Non-pigmented ciliary epithelial cell (primary cell): ENCODE results near the gene LTBP1.
A peak's percentile ranks its signal among the peaks of the same experiment; 100 is the strongest.
"Not testable (repeated sequence)": the region's sequence is repeated elsewhere in the genome, so short reads cannot be mapped to it uniquely, and the experiment has no call there.

Source experiments
- DNase-seq: peaks from one replicate; pipeline ENCODE4 v3.0.0-alpha.2; 2010; ENCODE audit warnings: low read depth

LTBP1 gene

DNA sequence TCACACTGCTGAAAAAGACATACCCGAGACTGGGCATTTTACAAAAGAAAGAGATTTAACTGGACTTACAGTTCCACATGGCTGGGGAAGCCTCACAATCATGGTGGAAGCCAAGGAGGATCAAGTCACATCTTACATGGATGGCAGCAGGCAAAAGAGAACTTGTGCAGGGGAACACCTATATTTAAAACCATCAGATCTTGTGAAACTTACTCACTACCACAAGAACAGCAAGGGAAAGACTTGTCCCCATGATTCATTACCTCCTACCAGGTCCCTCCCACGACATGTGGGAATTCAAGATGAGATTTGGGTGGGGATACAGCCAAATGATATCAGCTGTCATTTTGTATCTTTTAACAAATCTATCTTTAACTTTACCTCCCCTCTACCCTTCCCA lies 278.6 kb downstream of the LTBP1 start:
- DNase-seq, result no peak

DNA sequence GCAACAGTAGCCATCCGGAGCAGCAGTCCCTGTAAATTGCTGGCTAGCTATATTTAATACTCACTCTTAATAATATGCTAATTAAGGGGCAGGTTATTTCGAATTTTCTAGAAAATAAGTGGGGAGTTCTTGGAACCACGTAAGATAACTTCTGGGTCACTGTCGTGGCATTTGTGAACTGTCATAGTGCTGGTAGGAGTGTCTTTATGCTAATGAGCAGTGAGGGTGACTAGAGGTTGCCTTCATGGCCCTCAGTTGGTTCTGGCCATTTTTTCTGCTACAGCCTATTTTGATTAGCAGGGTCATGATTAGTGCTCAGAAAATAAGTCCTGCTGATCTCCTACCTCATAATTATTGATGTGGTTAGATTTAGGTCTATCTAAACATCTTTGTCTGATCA lies 279.8 kb downstream of the LTBP1 start:
- DNase-seq, result no peak

DNA sequence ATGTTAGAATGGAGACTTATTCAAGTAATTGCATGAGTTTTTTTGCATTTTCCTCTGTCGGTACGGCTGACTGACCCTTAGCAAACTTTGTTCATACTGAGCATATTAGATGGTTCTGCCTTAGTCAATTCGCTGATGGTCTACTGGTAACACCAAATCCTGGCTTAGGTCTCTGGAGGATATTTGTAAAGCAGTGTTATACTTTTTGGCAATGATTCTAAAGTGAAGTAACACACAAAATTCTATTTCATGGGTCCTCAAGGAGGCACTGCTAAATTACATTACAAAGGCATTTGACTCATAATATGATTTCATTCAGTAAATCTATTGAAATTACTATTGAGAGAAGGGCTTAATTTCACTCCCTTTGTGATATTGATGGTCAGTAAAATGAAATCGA lies 282.9 kb downstream of the LTBP1 start:
- no peak for DNase-seq

DNA sequence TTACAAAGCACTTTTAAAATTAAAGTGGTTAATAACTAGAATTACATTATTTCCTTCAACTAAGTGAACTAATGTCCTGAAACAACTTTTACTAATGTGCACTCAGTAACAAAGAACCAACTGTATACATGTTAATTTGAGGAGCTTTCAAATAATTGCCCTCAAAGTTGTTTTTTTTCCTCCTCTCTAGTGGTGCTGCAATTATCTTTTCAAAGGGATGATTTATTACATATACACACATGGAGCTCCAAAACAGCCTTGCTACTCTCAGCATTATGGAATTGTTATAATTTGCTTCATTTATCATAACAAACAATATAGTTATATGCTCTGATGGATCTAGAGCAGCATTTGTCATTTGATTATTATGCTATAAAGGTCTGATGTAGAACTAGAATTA lies 283.4 kb downstream of the LTBP1 start:
- no peak for DNase-seq

GRCh38 chr2:33230842-33231241 lies 284.1 kb downstream of the LTBP1 start:
- no peak for DNase-seq

DNA sequence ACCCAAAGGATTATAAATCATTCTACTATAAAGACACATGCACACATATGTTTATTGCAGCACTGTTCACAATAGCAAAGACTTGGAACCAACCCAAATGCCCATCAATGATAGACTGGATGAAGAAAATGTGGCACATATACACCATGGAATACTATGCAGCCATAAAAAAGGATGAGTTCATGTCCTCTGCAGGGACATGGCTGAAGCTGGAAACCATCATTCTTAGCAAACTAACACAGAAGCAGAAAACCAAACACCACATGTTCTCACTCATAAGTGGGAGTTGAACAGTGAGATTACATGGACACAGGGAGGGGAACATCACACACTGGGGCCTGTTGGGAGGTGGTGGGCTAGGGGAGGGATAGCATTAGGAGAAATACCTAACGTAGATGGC lies 288.8 kb downstream of the LTBP1 start:
- not testable (repeated sequence) for DNase-seq

DNA sequence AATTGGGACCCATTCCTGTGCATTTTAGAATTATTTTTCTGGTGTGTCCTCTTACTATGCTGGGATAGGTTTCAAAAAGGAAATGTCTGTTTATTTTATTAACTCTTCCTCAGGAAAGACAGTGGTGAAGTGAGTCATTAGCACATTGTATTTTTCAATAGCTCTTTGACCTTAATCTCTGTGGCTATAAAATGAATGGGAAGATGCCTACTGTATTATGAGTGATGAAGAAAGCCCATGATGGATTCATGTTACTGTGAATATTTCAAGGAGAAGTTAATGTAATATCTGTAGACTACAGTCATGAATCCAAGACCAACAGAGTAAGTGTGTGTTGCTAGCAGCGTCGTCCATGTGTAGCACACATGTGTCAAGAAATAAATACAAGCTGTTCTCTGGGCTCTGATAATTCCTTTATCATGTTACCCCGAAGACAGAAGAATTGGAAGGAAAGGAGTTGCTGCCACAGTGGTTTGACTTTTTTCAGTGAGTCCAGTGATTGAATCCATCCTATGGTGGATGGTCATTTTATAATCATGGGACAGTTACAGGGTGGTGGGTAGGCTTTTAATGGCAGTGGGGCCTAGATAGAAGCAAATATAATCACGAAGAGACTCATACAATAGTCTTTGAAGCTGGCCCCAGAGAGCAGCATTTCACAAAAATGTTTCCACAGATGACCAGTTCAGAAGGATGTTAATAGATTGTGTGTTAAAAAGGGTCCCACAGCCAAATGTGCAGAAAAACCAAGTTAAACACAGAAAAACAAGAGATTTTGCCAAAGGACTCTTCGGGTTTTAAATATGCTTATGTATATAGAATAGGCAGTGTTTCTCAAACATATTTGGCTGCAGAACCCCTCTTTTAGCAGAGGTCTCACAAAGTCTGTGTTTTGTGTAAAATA lies 290.0 kb downstream of the LTBP1 start:
- DNase-seq, result no peak

GRCh38 chr2:33238111-33238510 lies 291.4 kb downstream of the LTBP1 start:
- no peak for DNase-seq

DNA sequence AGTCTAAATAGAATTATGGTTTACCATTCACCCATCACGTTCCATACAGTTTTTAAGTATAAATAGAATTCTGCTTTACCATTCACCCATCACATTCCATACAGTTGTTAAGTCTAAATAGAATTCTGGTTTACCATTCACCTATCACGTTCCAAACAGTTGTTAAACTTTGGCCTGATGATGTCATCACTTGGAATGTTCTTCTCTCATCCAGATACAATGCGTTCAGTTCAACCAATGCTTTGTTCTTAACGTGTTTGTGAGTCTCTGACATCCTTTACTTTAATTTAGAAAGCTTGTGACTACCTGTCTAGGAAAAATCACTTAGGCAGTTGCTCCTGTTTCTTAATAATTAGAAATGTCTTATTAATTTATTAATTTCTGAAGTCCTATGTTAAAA lies 293.4 kb downstream of the LTBP1 start:
- DNase-seq, result peak; percentile 81

- DNase-seq, result no peak
These were observed 294.3 kb downstream of the LTBP1 start for GRCh38 chr2:33241072-33241471.

GRCh38 chr2:33241581-33241980 lies 294.8 kb downstream of the LTBP1 start:
- DNase-seq, result no peak

DNA sequence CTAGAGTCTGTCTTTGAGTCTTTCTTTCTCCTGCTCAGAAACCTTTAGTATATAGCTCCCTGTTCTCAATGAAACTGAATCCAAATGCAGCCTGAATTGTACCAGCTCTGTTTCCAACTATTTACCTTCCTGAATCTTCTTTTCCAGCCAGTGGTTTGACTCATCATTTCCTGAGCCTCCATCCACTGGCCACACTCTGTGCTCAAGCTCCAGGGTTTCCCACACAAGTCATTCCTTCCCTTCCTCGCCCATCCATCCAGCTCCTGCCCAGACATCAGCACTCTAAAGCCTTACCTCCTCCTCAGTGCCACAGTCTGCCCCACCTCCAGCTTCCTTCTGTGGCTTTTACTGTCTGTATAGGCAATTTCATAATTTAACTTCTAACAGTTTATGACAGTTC lies 296.1 kb downstream of the LTBP1 start:
- DNase-seq, result peak; percentile 79

DNA sequence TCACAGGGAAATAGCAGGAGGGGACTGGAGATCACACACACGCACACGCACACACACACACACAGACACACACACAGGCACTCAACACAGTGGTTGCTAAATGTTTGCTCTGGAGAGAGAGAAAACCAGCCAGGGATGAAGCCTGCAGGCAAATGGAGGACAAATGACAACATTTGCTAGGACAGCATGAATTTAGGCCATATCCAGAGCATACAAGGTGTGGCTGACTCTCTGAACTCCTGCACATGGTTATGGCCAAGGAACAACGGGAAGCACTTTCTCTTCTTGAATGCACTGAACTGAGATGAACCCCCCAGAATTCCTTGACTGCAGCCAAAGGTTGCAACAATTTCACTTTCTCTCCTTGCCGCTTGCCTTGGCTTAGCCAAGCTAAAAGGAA lies 299.7 kb downstream of the LTBP1 start:
- DNase-seq, result no peak

DNA sequence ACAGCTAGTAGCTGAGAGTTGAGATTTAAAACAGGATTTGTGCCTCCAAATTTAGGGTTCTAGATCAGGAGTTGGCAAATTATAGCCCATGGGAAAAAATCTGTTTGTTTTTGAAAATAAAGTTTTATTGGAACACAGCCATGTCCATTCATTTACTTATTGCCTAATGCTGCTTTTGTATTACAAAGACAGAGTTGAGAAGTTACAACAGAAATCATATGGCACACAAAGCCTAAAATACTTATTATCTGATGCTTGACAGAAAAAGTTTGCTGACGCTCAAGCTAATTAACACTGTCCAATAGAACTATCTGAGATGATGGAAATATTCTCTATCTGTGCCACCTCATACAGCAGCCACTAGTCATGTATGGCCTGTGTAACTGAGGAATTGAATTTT lies 300.6 kb downstream of the LTBP1 start:
- DNase-seq, result no peak

DNA sequence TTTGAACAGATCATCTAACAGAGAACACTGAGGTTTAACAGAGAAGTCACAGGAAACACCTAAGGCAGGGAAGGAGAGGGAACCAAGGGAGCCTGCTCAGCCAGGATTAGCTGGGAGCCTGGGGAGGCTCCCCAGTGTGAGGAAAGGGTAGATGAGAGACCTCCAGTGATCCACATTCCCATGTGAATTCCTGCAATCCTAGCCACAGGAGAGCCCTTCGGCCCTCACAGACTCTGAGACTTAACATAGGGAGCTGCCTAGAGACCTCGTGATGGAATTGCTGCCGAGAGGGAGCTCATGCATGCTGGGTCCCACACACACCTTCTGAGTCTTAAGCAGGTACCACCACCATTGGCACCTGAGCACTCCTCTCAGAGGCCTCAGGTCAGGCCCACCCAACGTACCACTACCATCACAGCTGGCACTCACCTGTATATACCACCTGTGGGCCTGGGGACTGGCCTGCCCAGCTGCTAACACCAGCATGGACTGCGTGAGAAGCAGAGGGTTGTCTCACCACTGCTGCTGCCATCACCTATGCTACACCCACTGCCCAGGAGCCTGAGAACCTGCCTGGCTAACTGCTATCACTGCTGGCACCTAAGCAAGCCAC lies 303.8 kb downstream of the LTBP1 start:
- DNase-seq, result no peak

DNA sequence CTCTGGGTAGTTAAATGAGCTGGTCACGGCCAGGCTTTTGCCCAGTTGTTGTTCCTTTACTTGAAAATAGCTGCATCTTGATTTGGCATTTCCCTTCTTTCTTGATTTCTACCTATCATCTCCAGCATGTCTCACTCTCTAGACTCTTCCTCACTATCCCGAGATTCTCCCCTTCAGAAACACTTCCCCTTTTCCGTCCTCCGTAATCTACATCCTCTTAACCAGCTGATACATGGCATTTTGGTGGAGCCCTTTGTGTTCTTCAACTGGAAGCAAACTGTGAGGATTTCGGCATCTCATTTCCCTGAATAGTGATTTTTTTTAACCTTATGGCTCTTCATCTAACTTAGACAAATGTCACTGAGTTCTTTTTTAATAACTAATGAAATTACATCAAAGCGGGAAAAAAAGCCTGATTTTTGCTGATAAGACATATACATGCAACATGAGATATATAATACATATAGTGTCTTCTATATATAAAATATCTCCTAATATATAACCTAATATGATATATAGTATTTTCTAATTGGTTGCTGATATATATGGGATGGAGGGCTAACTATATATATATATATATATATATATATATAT lies 309.5 kb downstream of the LTBP1 start:
- no peak for DNase-seq

DNA sequence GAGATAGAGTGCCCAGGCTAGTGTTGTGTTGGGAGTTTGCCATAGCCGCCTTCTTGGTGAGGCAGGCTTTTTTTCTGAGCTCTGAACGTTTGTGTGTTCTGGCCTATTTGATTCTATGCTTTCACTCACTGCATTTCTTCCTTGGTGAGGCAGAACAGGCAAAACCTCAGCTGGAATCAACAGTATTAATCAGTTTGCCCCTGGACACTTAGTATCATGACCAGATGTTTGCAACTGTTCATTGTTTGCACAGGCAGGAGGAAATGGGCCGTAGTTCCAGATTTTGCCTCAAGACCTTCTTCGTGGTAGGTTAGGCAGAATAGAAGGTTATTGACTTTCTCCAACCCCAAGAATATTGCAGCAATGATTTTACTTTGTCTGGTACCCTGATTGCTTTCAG lies 311.6 kb downstream of the LTBP1 start:
- no peak for DNase-seq

DNA sequence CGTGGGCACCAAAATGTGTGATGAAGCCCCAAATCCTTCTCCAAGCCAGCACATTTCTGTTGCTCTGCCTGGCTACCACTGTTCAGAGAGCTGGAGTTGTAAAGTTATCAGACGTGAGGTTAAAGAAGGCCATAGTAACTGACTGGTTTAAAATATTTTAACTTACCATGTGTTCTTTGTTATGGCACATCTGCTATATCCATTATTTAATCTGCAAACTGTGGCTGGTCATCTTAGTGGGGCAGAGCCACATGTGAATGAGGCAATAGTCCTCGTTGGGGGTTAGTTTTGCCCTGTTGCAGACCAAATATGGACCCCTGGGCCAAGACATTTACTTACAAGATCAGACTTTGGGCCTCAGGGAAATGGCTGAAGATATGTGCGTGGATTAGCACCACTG lies 315.3 kb downstream of the LTBP1 start:
- DNase-seq, result no peak

- DNase-seq, result no peak
These were observed 318.0 kb downstream of the LTBP1 start for GRCh38 chr2:33264766-33265165.

DNA sequence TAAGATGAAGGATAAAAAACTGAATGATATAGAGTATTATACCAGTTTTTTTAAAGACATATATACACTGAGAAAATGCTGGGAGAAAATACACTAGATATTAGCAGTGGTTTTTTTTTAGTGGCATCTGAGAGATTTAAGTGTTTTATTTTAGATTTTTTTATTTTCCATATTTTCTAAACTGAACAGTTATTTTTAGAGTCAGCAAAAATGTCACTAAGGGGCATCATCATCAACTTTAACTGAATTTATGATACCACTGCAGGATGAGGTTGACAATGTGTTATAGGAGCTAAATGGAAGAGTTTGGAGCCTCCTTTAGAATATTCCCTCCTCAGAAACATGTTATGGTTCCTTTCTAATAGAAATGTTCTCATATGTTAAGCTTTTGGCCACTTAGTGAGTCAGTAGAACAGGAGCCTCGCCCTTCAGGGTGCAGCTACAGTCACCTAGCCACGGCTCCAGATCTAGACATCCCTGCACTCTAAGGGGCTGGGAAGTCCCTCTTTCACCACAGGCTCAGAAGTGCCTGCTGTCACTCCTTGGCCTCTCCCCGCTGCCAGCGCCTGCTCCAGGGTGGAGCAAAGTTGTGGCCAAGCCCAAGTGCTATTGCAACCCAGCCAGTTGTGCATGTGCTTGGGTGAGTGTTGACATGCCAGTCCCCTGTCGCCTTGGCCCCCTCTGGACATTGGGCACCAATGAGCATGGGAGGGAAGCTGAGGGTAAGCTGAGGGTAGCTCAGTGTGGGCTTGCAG lies 319.0 kb downstream of the LTBP1 start:
- no peak for DNase-seq

DNA sequence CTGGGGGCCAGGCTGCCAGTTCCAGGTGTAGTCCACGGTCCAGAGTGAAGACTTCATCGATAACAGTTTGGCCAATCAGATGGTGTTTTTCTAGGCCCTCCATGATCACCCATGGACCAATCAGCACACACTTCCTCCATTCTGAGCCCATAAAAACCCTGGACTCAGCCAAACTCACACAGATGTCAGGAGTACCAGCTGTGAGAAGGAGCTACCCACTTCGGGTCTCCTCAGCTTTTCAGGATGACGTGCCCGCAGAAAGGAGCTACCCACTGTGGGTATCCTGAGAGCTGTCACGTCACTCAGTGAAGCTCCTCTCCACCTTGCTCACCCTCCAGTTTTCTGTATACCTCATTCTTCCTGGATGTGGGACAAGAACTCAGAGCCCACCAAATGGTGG lies 319.7 kb downstream of the LTBP1 start:
- no peak for DNase-seq

DNA sequence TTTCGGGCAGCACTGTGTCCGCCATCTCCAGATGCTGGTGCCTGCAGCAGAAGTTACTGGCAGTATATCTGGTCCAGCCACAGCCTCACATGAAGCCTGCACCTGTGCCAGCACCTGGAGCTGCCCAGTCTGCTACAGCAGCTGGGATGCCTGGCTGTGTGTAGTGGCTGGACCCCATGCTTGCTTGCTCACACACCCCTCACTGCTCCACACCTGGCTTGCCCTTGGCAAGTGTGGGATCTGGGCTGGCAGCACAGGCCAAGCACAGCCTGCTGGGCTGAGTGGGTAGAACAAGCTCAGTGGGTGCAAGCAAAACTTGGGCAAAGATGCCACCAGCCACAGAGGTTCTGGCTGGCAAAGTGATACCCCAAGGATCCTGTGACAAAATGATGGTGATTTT lies 320.3 kb downstream of the LTBP1 start:
- no peak for DNase-seq

GRCh38 chr2:33267756-33268155 lies 321.0 kb downstream of the LTBP1 start:
- DNase-seq, result no peak
